HG03060 (cell line): ENCODE data around the gene ACVR1C.

Source experiments
- ATAC-seq: cut with Tn5 transposase; IDR thresholded peaks from one replicate; pipeline ENCODE4 v1.9.1; 2021; ENCODE audit warnings: low read depth, moderate number of reproducible peaks; ENCODE audit not compliant: unreplicated experiment

ACVR1C gene

GRCh38 chr2:157628477-157629415 lies at the start of gene ACVR1C:
TSS of gene ACVR1C (minus strand) at chr2:157628864. CDS start at chr2:157628644, 220 bp downstream.
- ATAC-seq, result peak; percentile 64

GRCh38 chr2:157677941-157678340 lies 49.3 kb upstream of the ACVR1C start:
- no peak for ATAC-seq

GRCh38 chr2:157672129-157672528 lies 43.5 kb upstream of the ACVR1C start:
- no peak for ATAC-seq

- no peak for ATAC-seq
These were observed 33.7 kb upstream of the ACVR1C start for GRCh38 chr2:157662401-157662800.

GRCh38 chr2:157661776-157662175 lies 33.1 kb upstream of the ACVR1C start:
- no peak for ATAC-seq

GRCh38 chr2:157657858-157658257 lies 29.2 kb upstream of the ACVR1C start:
- no peak for ATAC-seq

GRCh38 chr2:157657101-157657500 lies 28.4 kb upstream of the ACVR1C start:
- ATAC-seq, result no peak

GRCh38 chr2:157644776-157645175 lies 16.1 kb upstream of the ACVR1C start:
- no peak for ATAC-seq

- no peak for ATAC-seq
These were observed 3.2 kb upstream of the ACVR1C start for GRCh38 chr2:157631861-157632260.

- no peak for ATAC-seq
These were observed 829 bp downstream of the ACVR1C start for GRCh38 chr2:157627594-157628476.

- no peak for ATAC-seq
These were observed 3.4 kb downstream of the ACVR1C start for GRCh38 chr2:157625296-157625695.

- ATAC-seq, result no peak
These were observed 7.7 kb downstream of the ACVR1C start for GRCh38 chr2:157620956-157621355.

GRCh38 chr2:157611726-157612125 lies 16.9 kb downstream of the ACVR1C start:
- no peak for ATAC-seq

GRCh38 chr2:157611110-157611509 lies 17.6 kb downstream of the ACVR1C start:
- no peak for ATAC-seq

GRCh38 chr2:157606534-157606933 lies 22.1 kb downstream of the ACVR1C start:
- ATAC-seq, result no peak

GRCh38 chr2:157603198-157603597 lies 25.5 kb downstream of the ACVR1C start:
- no peak for ATAC-seq

- ATAC-seq, result no peak
These were observed 26.9 kb downstream of the ACVR1C start for GRCh38 chr2:157601807-157602206.

GRCh38 chr2:157596992-157597681 lies 31.5 kb downstream of the ACVR1C start:
- no peak for ATAC-seq

GRCh38 chr2:157593411-157593810 lies 35.3 kb downstream of the ACVR1C start:
- ATAC-seq, result no peak

- no peak for ATAC-seq
These were observed 35.7 kb downstream of the ACVR1C start for GRCh38 chr2:157592948-157593347.

- ATAC-seq, result no peak
These were observed 36.3 kb downstream of the ACVR1C start for GRCh38 chr2:157592374-157592773.
